HG02981 (cell line): ENCODE data around the gene SNRNP200.
"Not testable (repeated sequence)": the region's sequence is repeated elsewhere in the genome, so short reads cannot be mapped to it uniquely, and the experiment has no call there.

Source experiments
- ATAC-seq: cut with Tn5 transposase; IDR thresholded peaks from one replicate; pipeline ENCODE4 v1.9.1; 2021; ENCODE audit warnings: mild to moderate bottlenecking, moderate library complexity; ENCODE audit not compliant: unreplicated experiment

The SNRNP200 gene

GRCh38 chr2:96325041-96325883, 19.9 kb upstream of the SNRNP200 start, which contains the start of gene ITPRIPL1:
ITPRIPL1 (plus strand) TSS chr2:96325317; CDS start chr2:96325840, 523 bp downstream.
- ATAC-seq: no peak

- no peak for ATAC-seq
Measured at GRCh38 chr2:96324721-96325040, 19.3 kb upstream of the SNRNP200 start.

- ATAC-seq: no peak
Measured at GRCh38 chr2:96323849-96324248, 18.5 kb upstream of the SNRNP200 start.

GRCh38 chr2:96320728-96321622, 15.6 kb upstream of the SNRNP200 start:
- ATAC-seq: peak; percentile 19

GRCh38 chr2:96320326-96320725, 15.0 kb upstream of the SNRNP200 start:
- ATAC-seq: no peak

- no peak for ATAC-seq
Measured at GRCh38 chr2:96319396-96319795, 14.1 kb upstream of the SNRNP200 start.

- ATAC-seq: no peak
Measured at GRCh38 chr2:96318723-96319122, 13.4 kb upstream of the SNRNP200 start.

- no peak for ATAC-seq
Measured at GRCh38 chr2:96317584-96317997, 12.2 kb upstream of the SNRNP200 start.

- no peak for ATAC-seq
Measured at GRCh38 chr2:96316999-96317398, 11.7 kb upstream of the SNRNP200 start.

GRCh38 chr2:96315400-96316071, 10.2 kb upstream of the SNRNP200 start:
- ATAC-seq: no peak

GRCh38 chr2:96315005-96315399, 9.7 kb upstream of the SNRNP200 start:
- no peak for ATAC-seq

GRCh38 chr2:96308248-96308647, 2.9 kb upstream of the SNRNP200 start:
- ATAC-seq: no peak

GRCh38 chr2:96306370-96306769, 1.0 kb upstream of the SNRNP200 start:
- no peak for ATAC-seq

GRCh38 chr2:96305979-96306308, 598 bp upstream of the SNRNP200 start:
- no peak for ATAC-seq

GRCh38 chr2:96304606-96305005, 740 bp downstream of the SNRNP200 start:
- no peak for ATAC-seq

- no peak for ATAC-seq
Measured at GRCh38 chr2:96301865-96302264, 3.5 kb downstream of the SNRNP200 start.

GRCh38 chr2:96296925-96297324, 8.4 kb downstream of the SNRNP200 start:
- ATAC-seq: no peak

- ATAC-seq: not testable (repeated sequence)
Measured at GRCh38 chr2:96294271-96294670, 11.1 kb downstream of the SNRNP200 start.

- no peak for ATAC-seq
Measured at GRCh38 chr2:96291751-96292150, 13.6 kb downstream of the SNRNP200 start.

- no peak for ATAC-seq
Measured at GRCh38 chr2:96287273-96287856, 18.0 kb downstream of the SNRNP200 start.
